HEK293 (cell line): ENCODE results near the gene ARPC1A.
"Not testable (repeated sequence)": the region's sequence is repeated elsewhere in the genome, so short reads cannot be mapped to it uniquely, and the experiment has no call there.

Experiments used
- CTCF ChIA-PET: fragments of 350-600 bp; formaldehyde crosslinking; extraction: SDS; loops from one replicate; lab custom pipeline; 2021; ENCODE audit warnings: antibody characterized with exemption; lab: Yijun Ruan, JAX
- POLR2A ChIA-PET: fragments of 300-600 bp; formaldehyde crosslinking; extraction: SDS; loops from one replicate; lab custom pipeline; 2020; ENCODE audit warnings: antibody characterized with exemption, inconsistent platforms; lab: Yijun Ruan, JAX
- H3K27ac ChIP-seq: fragments of 200-500 bp; sonication (Bioruptor generic); 2 replicates; pipeline ENCODE4 v1.5.1; 2014; ENCODE audit warnings: low read depth, low read length, control low read depth, inconsistent platforms; ENCODE audit errors: extremely low read depth
- H3K36me3 ChIP-seq, 2 experiments: fragments of 200-500 bp in 1 of 2; sonication (Bioruptor generic) in 1 of 2; 1 replicate in 1 of 2; 2 replicates in 1 of 2; pipeline ENCODE4 v1.5.1; 2014 to 2017; ENCODE audit warnings: inconsistent platforms in 2 of 2, low read length in 2 of 2; ENCODE audit not compliant: control insufficient read depth in 2 of 2, insufficient read depth in 1 of 2
- H3K4me1 ChIP-seq: fragments of 200-500 bp; sonication (Bioruptor generic); 2 replicates; pipeline ENCODE4 v1.5.1; 2014; ENCODE audit warnings: mild to moderate bottlenecking, low read length, inconsistent platforms; ENCODE audit not compliant: control insufficient read depth, insufficient read depth
- H3K4me3 ChIP-seq: 2 replicates; pipeline ENCODE4 v1.5.1; 2011; ENCODE audit warnings: low read depth, mild to moderate bottlenecking, control low read depth, low read length, moderate library complexity
- H3K9me3 ChIP-seq: fragments of 200-500 bp; sonication (Bioruptor generic); 2 replicates; pipeline ENCODE4 v1.5.1; 2014; ENCODE audit warnings: low read depth, low read length, inconsistent platforms; ENCODE audit not compliant: control insufficient read depth, insufficient read depth
- HOXC10 ChIP-seq: sonication (generic); formaldehyde crosslinking; IDR thresholded peaks from 2 replicates; pipeline ENCODE4 v1.8.1; 2023; ENCODE audit warnings: mild to moderate bottlenecking, missing genetic modification reagents
- REPIN1 ChIP-seq: fragments of 450-650 bp; formaldehyde crosslinking; IDR thresholded peaks from 2 replicates; pipeline ENCODE4 v1.5.1; 2017; ENCODE audit warnings: missing biosample characterization, missing genetic modification characterization, low read depth
- ZBTB11 ChIP-seq: fragments of 450-650 bp; formaldehyde crosslinking; conservative IDR thresholded peaks from 2 replicates; pipeline ENCODE4 v1.5.1; 2016; ENCODE audit warnings: low read depth, missing biosample characterization, missing genetic modification characterization
- ZNF121 ChIP-seq: fragments of 450-650 bp; formaldehyde crosslinking; IDR thresholded peaks from 2 replicates; pipeline ENCODE4 v1.5.1; 2016; ENCODE audit warnings: missing biosample characterization, missing genetic modification characterization
- ZNF133 ChIP-seq: fragments of 450-650 bp; formaldehyde crosslinking; IDR thresholded peaks from 2 replicates; pipeline ENCODE4 v1.5.1; 2016; ENCODE audit warnings: missing biosample characterization, missing genetic modification characterization
- ZNF449 ChIP-seq: fragments of 450-650 bp; formaldehyde crosslinking; IDR thresholded peaks from 2 replicates; pipeline ENCODE4 v1.5.1; 2017; ENCODE audit warnings: missing biosample characterization, mild to moderate bottlenecking, missing genetic modification characterization, moderate library complexity
- ZNF692 ChIP-seq: fragments of 450-650 bp; formaldehyde crosslinking; IDR thresholded peaks from 2 replicates; pipeline ENCODE4 v1.5.1; 2016; ENCODE audit warnings: missing biosample characterization, missing genetic modification characterization
- ZXDB ChIP-seq: fragments of 450-650 bp; formaldehyde crosslinking; IDR thresholded peaks from 2 replicates; pipeline ENCODE4 v1.5.1; 2016; ENCODE audit warnings: missing biosample characterization, missing genetic modification characterization
- TF ChIP-seq, protein P1 (sequence below): fragments of 450-650 bp; formaldehyde crosslinking; IDR thresholded peaks from 2 replicates; pipeline ENCODE4 v1.5.1; 2016; ENCODE audit warnings: missing biosample characterization, missing genetic modification characterization, borderline replicate concordance

Gene ARPC1A

GRCh38 chr7:99344061-99344647 is 18.5 kb downstream of the ARPC1A start:
- Histone ChIP-seq H3K4me3 (no peak overlapping the region), H3K4me1 (peaks cover 2% of the 10 kb centered on the region; the same call in 1 of the 2 replicates), H3K36me3 (peaks cover 67 to 84% of the 10 kb centered on the region in 2 experiments), H3K9me3 (no peaks in the 10 kb centered on the region), H3K27ac (no peak overlapping the region)
- TF ChIP-seq ZNF692 = no peak
- TF ChIP-seq HOXC10 (CRISPR knock-in tag) = no peak
- no peak for TF ChIP-seq ZBTB11
- TF ChIP-seq ZNF133 = no peak
- no peak for TF ChIP-seq REPIN1 (tag by site-specific recombination)
- TF ChIP-seq, protein P1, sequence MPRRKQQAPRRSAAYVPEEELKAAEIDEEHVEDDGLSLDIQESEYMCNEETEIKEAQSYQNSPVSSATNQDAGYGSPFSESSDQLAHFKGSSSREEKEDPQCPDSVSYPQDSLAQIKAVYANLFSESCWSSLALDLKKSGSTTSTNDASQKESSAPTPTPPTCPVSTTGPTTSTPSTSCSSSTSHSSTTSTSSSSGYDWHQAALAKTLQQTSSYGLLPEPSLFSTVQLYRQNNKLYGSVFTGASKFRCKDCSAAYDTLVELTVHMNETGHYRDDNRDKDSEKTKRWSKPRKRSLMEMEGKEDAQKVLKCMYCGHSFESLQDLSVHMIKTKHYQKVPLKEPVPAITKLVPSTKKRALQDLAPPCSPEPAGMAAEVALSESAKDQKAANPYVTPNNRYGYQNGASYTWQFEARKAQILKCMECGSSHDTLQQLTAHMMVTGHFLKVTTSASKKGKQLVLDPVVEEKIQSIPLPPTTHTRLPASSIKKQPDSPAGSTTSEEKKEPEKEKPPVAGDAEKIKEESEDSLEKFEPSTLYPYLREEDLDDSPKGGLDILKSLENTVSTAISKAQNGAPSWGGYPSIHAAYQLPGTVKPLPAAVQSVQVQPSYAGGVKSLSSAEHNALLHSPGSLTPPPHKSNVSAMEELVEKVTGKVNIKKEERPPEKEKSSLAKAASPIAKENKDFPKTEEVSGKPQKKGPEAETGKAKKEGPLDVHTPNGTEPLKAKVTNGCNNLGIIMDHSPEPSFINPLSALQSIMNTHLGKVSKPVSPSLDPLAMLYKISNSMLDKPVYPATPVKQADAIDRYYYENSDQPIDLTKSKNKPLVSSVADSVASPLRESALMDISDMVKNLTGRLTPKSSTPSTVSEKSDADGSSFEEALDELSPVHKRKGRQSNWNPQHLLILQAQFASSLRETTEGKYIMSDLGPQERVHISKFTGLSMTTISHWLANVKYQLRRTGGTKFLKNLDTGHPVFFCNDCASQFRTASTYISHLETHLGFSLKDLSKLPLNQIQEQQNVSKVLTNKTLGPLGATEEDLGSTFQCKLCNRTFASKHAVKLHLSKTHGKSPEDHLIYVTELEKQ = no peak
- TF ChIP-seq ZXDB = no peak
- ChIA-PET CTCF (interaction anchor here (1.3 kb wide), 1 partner anchor 70 kb away, joined by 3 read pairs; no protein-coding TSS in a partner anchor), POLR2A (no interaction called here)

- H3K4me1 ChIP-seq, H3K27ac ChIP-seq, POLR2A ChIA-PET, H3K4me3 ChIP-seq, H3K9me3 ChIP-seq: not testable (repeated sequence)
- CTCF ChIA-PET = interaction anchor here (0.6 kb wide), 1 partner anchor 14 kb away, joined by 3 read pairs; no protein-coding TSS in a partner anchor
- H3K36me3 ChIP-seq = peaks cover 67 to 70% of the 10 kb centered on the region in 2 experiments
- peak; percentile 68; the same call in 1 of the 2 replicates for TF ChIP-seq ZNF121 (tag by site-specific recombination)
These were observed 24.9 kb downstream of the ARPC1A start for GRCh38 chr7:99350641-99351040.

GRCh38 chr7:99352247-99352646 is 26.5 kb downstream of the ARPC1A start:
- no peaks in the 10 kb centered on the region for H3K9me3 ChIP-seq
- H3K36me3 ChIP-seq = peaks cover 59 to 64% of the 10 kb centered on the region in 2 experiments
- H3K27ac ChIP-seq = no peak overlapping the region
- CTCF ChIA-PET = interaction anchor here (0.5 to 0.7 kb wide), 3 partner anchors 11 to 27 kb away, joined by 3 to 5 read pairs (median 5); no protein-coding TSS in a partner anchor
- no peak overlapping the region for H3K4me3 ChIP-seq
- TF ChIP-seq ZNF121 (tag by site-specific recombination) (peak; percentile 91), ZNF449 (tag by site-specific recombination) (no peak)
- POLR2A ChIA-PET = interaction anchor here (0.6 kb wide), 2 partner anchors 11 to 429 kb away, joined by 7 to 8 read pairs; no protein-coding TSS in a partner anchor
- H3K4me1 ChIP-seq = no peaks in the 10 kb centered on the region
